Fibroblast of villous mesenchyme (primary cell): ENCODE results near the gene C17orf50. TPM values are rescaled to one million over a fixed set of nuclear protein-coding genes. Genes with fewer than 3 reads are reported as not detected.

ENCODE experiments used
- DNase-seq: peaks from one replicate; pipeline ENCODE4 v3.0.0-alpha.2; 2010; ENCODE audit warnings: low read depth
- H3K4me3 ChIP-seq: 2 replicates; pipeline ENCODE4 v1.5.1; 2011; ENCODE audit warnings: low read depth, mild to moderate bottlenecking, low read length
- CTCF ChIP-seq: IDR thresholded peaks from 2 replicates; pipeline ENCODE4 v1.5.1; 2012; ENCODE audit warnings: low read depth, mild to moderate bottlenecking, low read length; ENCODE audit not compliant: insufficient read depth
- total RNA-seq: library from RNA; depleted of rRNA; stranded (reverse); fragments of >200 nt; gene quantifications from 2 replicates; pipeline ENCODE4 v1.2.3, GENCODE V29; 2012

The C17orf50 gene
- total RNA-seq, 1 donor: not detected

DNA sequence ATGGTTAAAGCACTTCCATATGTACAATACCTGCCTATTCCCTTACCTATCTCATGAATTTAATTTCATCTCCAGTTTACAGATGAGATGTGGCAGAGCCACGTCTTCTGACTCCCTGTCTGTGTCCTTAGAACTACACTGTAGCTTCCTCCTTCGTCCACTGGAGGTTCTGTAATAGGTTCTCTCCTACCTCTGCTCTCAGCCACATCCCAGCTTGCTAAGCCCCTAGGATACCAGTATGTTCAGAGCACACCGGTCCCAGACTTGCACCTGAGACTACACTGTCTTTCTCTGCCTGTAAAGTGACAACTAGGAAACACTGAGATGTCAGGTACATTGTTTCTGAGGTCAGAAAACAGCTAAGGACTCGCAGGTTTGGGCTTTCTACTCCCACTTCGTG lies 33.1 kb upstream of the C17orf50 start:
- DNase-seq: no peak
- no peak overlapping the region for H3K4me3 ChIP-seq
- TF ChIP-seq CTCF: no peak

DNA sequence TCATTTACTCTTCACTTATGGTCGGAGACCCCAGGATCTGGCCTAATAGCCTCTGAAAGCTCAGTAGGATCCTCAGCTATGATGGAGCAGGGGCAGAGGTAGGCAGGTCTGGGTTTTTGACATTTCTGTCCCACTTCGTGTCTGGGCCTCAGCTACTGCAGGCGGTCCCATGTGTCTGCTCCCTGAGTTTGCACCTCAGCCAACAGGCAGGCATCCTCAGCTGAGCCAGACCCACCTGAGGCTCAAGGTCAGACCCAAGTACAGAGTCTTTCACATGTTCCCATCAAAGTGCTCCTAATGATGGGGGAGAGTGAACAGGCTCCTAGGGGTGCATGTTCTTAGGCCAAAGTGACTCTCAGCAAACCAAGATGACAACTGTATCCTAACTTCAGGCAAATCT lies 32.1 kb upstream of the C17orf50 start:
- no peak overlapping the region for H3K4me3 ChIP-seq
- no peak for DNase-seq
- TF ChIP-seq CTCF: no peak

DNA sequence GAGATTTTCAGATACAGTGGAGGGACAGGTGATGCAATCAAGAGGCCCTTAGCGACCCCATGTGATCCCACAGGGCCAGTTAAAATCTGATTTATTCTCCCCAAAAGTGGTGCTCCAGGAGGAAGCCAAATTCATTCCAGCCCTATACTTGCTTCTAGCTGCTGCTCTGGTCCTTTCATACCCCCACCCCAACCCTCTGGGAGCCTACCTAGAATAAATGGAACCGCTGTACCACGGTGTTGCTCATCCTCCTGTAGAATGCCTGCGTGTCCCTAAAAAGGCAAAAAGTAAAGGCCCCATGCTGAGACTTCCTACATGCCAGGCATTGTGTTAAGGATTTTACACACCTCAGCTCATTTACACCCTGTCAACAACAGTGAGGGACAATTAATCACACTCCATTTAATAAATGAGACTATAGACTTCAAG lies 31.3 kb upstream of the C17orf50 start:
- no peak for TF ChIP-seq CTCF
- DNase-seq: no peak
- H3K4me3 ChIP-seq: no peak overlapping the region

- H3K4me3 ChIP-seq: no peak overlapping the region
- DNase-seq: no peak
- TF ChIP-seq CTCF: no peak
Observed at GRCh38 chr17:35730400-35731005, 30.2 kb upstream of the C17orf50 start.

GRCh38 chr17:35731239-35731916 lies 29.3 kb upstream of the C17orf50 start, which contains the start of gene RASL10B:
RASL10B (plus strand) TSS chr17:35731639; CDS start chr17:35735185, 3,546 bp downstream.
- H3K4me3 ChIP-seq: peak within 1 kb of the TSS; percentile 74
- TF ChIP-seq CTCF: no peak
- DNase-seq: peak; percentile 57

DNA sequence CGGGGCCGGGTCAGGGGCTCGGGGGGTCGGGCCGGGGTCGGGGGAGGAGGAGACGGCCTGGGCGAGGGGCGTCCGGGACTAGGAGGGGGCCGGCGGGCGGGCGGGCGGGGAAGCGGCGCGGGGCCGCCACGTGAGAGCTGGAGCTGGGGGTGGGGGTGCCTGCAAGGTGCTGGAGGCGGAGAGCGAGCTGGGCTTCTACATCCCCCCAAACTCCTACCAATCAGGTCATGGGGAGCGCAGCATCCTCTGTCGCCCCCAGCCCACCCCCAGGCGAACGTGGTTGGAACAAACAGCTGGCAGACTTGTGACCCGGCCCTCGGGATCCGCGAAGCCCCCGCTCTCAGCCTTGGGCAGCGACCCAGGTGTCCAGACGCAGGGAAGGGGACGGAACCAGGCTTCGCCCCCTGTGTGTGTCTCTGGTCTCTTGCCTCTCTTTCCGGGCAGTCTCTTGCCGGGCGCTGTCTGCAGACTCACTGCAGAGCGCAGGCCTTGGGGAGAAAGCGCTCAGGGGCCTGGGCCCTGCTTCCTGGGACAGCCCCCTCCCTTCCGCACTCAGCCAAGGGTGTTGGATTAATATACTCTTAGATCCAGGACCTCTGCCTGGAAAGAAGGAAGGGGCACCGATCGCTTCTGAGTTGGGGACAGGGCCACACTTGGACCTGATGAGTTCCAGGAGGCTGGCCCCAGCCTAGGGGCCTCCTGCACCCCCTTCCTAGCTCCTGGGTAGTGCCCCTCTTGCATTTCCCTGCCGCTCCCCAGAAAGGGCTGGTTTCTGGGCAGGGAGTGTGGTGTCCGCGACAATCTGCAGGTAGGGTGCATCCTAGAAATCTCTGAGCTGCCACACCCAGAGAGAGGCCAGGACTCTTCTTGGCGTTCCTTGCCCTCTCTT lies 28.5 kb upstream of the C17orf50 start:
- H3K4me3 ChIP-seq: peak overlapping the region; percentile 74
- no peak for TF ChIP-seq CTCF
- DNase-seq: no peak
